ENCODE results near the gene FITM1.

The FITM1 gene

GRCh38 chr14:24121210-24121609 lies 9.2 kb upstream of the FITM1 start:
- DNase-seq, result no peak

- DNase-seq, result no peak
These were observed 8.0 kb upstream of the FITM1 start for GRCh38 chr14:24122416-24122815.

GRCh38 chr14:24122898-24123297 lies 7.6 kb upstream of the FITM1 start:
- DNase-seq, result no peak

- DNase-seq, result no peak
These were observed 6.7 kb upstream of the FITM1 start for GRCh38 chr14:24123424-24124417.

- no peak for DNase-seq
These were observed 3.5 kb upstream of the FITM1 start for GRCh38 chr14:24126939-24127338.

GRCh38 chr14:24127673-24128072 lies 2.8 kb upstream of the FITM1 start:
- DNase-seq, result no peak

GRCh38 chr14:24129410-24129998 lies 955 bp upstream of the FITM1 start:
- no peak for DNase-seq

- DNase-seq, result no peak
These were observed 474 bp downstream of the FITM1 start for GRCh38 chr14:24130717-24131548.

- DNase-seq, result no peak
These were observed 1.1 kb downstream of the FITM1 start for GRCh38 chr14:24131549-24131966.

- DNase-seq, result no peak
These were observed 1.7 kb downstream of the FITM1 start for GRCh38 chr14:24132061-24132685.

GRCh38 chr14:24132976-24133375 lies 2.5 kb downstream of the FITM1 start:
- DNase-seq, result no peak

GRCh38 chr14:24133735-24134134 lies 3.3 kb downstream of the FITM1 start:
- no peak for DNase-seq

- DNase-seq, result no peak
These were observed 5.0 kb downstream of the FITM1 start for GRCh38 chr14:24135584-24135833.

GRCh38 chr14:24135834-24136683 lies 5.6 kb downstream of the FITM1 start, which contains the start of gene PSME1:
TSS of gene PSME1 (plus strand) at chr14:24136194. CDS start at chr14:24136263, 69 bp downstream.
- DNase-seq, result peak; percentile 93

- no peak for DNase-seq
These were observed 6.4 kb downstream of the FITM1 start for GRCh38 chr14:24136684-24137528.

GRCh38 chr14:24137529-24138395 lies 7.3 kb downstream of the FITM1 start:
- DNase-seq, result no peak

- no peak for DNase-seq
These were observed 8.2 kb downstream of the FITM1 start for GRCh38 chr14:24138396-24139271.

- no peak for DNase-seq
These were observed 8.9 kb downstream of the FITM1 start for GRCh38 chr14:24139272-24139934.

Data from activated gamma-delta T cell treated with Interleukin-2 at 50 U/mL for 16 hours (primary cell).